Cerebellar nuclear complex (tissue), 1 donor: ENCODE results near the gene KRTAP12-3.
"Not testable (repeated sequence)": the region's sequence is repeated elsewhere in the genome, so short reads cannot be mapped to it uniquely, and the experiment has no call there.

ENCODE experiments used
- DNase-seq, 2 experiments: peaks; one replicate each; lab custom pipeline; 2025; lab: John Stamatoyannopoulos, UW

Gene KRTAP12-3

GRCh38 chr21:44657635-44658540 is at the start of gene KRTAP12-3:
KRTAP12-3 (plus strand) TSS chr21:44657932; CDS start chr21:44657980, 48 bp downstream.
- no peak for DNase-seq

- no peak for DNase-seq
Observed at GRCh38 chr21:44609193-44609592, 48.5 kb upstream of the KRTAP12-3 start.

GRCh38 chr21:44610157-44610843 is 47.4 kb upstream of the KRTAP12-3 start:
- DNase-seq: not testable (repeated sequence)

GRCh38 chr21:44611551-44611950 is 46.2 kb upstream of the KRTAP12-3 start:
- DNase-seq: no peak

- no peak for DNase-seq
Observed at GRCh38 chr21:44612029-44612486, 45.7 kb upstream of the KRTAP12-3 start, which contains the start of gene KRTAP10-8. KRTAP10-8 (plus strand) TSS chr21:44612079; CDS start chr21:44612101, 22 bp downstream.

- DNase-seq: no peak
Observed at GRCh38 chr21:44612669-44613229, 45.0 kb upstream of the KRTAP12-3 start.

- DNase-seq: no peak
Observed at GRCh38 chr21:44613386-44614155, 44.2 kb upstream of the KRTAP12-3 start.

- no peak for DNase-seq
Observed at GRCh38 chr21:44614161-44614631, 43.5 kb upstream of the KRTAP12-3 start.

- no peak for DNase-seq
Observed at GRCh38 chr21:44614961-44615391, 42.8 kb upstream of the KRTAP12-3 start.

GRCh38 chr21:44615466-44615865 is 42.3 kb upstream of the KRTAP12-3 start:
- no peak for DNase-seq

GRCh38 chr21:44615911-44616590 is 41.7 kb upstream of the KRTAP12-3 start:
- DNase-seq: no peak

- DNase-seq: no peak
Observed at GRCh38 chr21:44616591-44616926, 41.2 kb upstream of the KRTAP12-3 start.

GRCh38 chr21:44617071-44617501 is 40.6 kb upstream of the KRTAP12-3 start:
- DNase-seq: no peak

- no peak for DNase-seq
Observed at GRCh38 chr21:44618504-44618903, 39.2 kb upstream of the KRTAP12-3 start.

GRCh38 chr21:44618909-44619308 is 38.8 kb upstream of the KRTAP12-3 start:
- no peak for DNase-seq

GRCh38 chr21:44619886-44620285 is 37.8 kb upstream of the KRTAP12-3 start:
- no peak for DNase-seq

GRCh38 chr21:44623575-44623974 is 34.2 kb upstream of the KRTAP12-3 start:
- DNase-seq: no peak

- DNase-seq: no peak
Observed at GRCh38 chr21:44625756-44626155, 32.0 kb upstream of the KRTAP12-3 start.

GRCh38 chr21:44626262-44626661 is 31.5 kb upstream of the KRTAP12-3 start:
- DNase-seq: no peak

GRCh38 chr21:44626673-44627143 is 31.0 kb upstream of the KRTAP12-3 start, which contains the start of gene KRTAP10-9:
KRTAP10-9 (plus strand) TSS chr21:44627093; CDS start chr21:44627172, 79 bp downstream.
- no peak for DNase-seq
